Progenitor cell of endocrine pancreas (in vitro differentiated cells): ENCODE measurements around the gene SLC66A3. TPM values are rescaled to one million over a fixed set of nuclear protein-coding genes. Genes with fewer than 3 reads are reported as not detected.

Experiments used
- DNase-seq: peaks from one replicate; pipeline ENCODE4 v3.0.0; 2021; ENCODE audit warnings: low spot score; ENCODE audit not compliant: unreplicated experiment
- H3K27ac Mint-ChIP-seq: 2 replicates; pipeline ENCODE4 v1.8.0; 2021; ENCODE audit warnings: mild to moderate bottlenecking, moderate library complexity, mixed read lengths
- H3K27me3 Mint-ChIP-seq: 2 replicates; pipeline ENCODE4 v1.8.0; 2021; ENCODE audit warnings: mixed read lengths
- H3K36me3 Mint-ChIP-seq: 2 replicates; pipeline ENCODE4 v1.8.0; 2022; ENCODE audit warnings: mixed read lengths; ENCODE audit not compliant: insufficient read depth
- H3K4me1 Mint-ChIP-seq: 2 replicates; pipeline ENCODE4 v1.8.0; 2021; ENCODE audit warnings: low read depth, mixed read lengths
- H3K4me3 Mint-ChIP-seq: 2 replicates; pipeline ENCODE4 v1.8.0; 2021; ENCODE audit warnings: low read depth, mild to moderate bottlenecking, moderate library complexity, mixed read lengths
- H3K9me3 Mint-ChIP-seq: 2 replicates; pipeline ENCODE4 v1.8.0; 2021; ENCODE audit warnings: low read depth, mixed read lengths
- CTCF ChIP-seq: fragments of 200-600 bp; sonication (generic); IDR thresholded peaks from one replicate; pipeline ENCODE4 v1.5.0; 2021; ENCODE audit warnings: antibody characterized with exemption, mild to moderate bottlenecking; ENCODE audit not compliant: unreplicated experiment
- total RNA-seq: library from RNA; stranded (reverse); gene quantifications from 2 replicates; pipeline ENCODE4 v1.2.1, GENCODE V29; 2021

SLC66A3 gene
- total RNA-seq, 1 donor from 2014 or later, result 5.0 TPM

GRCh38 chr2:11177871-11178690 is 22.8 kb downstream of the SLC66A3 start:
- Mint-ChIP-seq H3K4me3 (no peak overlapping the region), H3K36me3 (peaks cover 3% of the 10 kb centered on the region), H3K27me3 (no peaks in the 10 kb centered on the region), H3K27ac (no peak overlapping the region), H3K4me1 (no peaks in the 10 kb centered on the region), H3K9me3 (no peaks in the 10 kb centered on the region)
- TF ChIP-seq CTCF, result no peak
- no peak for DNase-seq

GRCh38 chr2:11179196-11179595 is 23.9 kb downstream of the SLC66A3 start:
- DNase-seq, result no peak
- no peaks in the 10 kb centered on the region for H3K4me1 Mint-ChIP-seq
- H3K4me3 Mint-ChIP-seq, result no peak overlapping the region
- no peaks in the 10 kb centered on the region for H3K9me3 Mint-ChIP-seq
- H3K27me3 Mint-ChIP-seq, result no peaks in the 10 kb centered on the region
- H3K27ac Mint-ChIP-seq, result no peak overlapping the region
- TF ChIP-seq CTCF, result no peak
- peaks cover 5% of the 10 kb centered on the region for H3K36me3 Mint-ChIP-seq

GRCh38 chr2:11179899-11180298 is 24.6 kb downstream of the SLC66A3 start:
- Mint-ChIP-seq H3K4me3 (no peak overlapping the region), H3K9me3 (no peaks in the 10 kb centered on the region), H3K36me3 (peaks cover 6% of the 10 kb centered on the region), H3K4me1 (no peaks in the 10 kb centered on the region), H3K27me3 (no peaks in the 10 kb centered on the region), H3K27ac (no peak overlapping the region)
- no peak for TF ChIP-seq CTCF
- DNase-seq, result no peak

GRCh38 chr2:11180653-11181052 is 25.4 kb downstream of the SLC66A3 start:
- TF ChIP-seq CTCF, result no peak

GRCh38 chr2:11182951-11183350 is 27.7 kb downstream of the SLC66A3 start:
- H3K4me3 Mint-ChIP-seq, result no peak overlapping the region
- peaks cover 3% of the 10 kb centered on the region for H3K36me3 Mint-ChIP-seq
- no peaks in the 10 kb centered on the region for H3K4me1 Mint-ChIP-seq
- no peak overlapping the region for H3K27ac Mint-ChIP-seq
- H3K9me3 Mint-ChIP-seq, result no peaks in the 10 kb centered on the region
- TF ChIP-seq CTCF, result no peak
- no peaks in the 10 kb centered on the region for H3K27me3 Mint-ChIP-seq
- no peak for DNase-seq

More at GRCh38 chr2:11180653-11181052, 25.4 kb downstream of the SLC66A3 start:
- Mint-ChIP-seq H3K4me3 (no peak overlapping the region), H3K36me3 (peaks cover 4% of the 10 kb centered on the region), H3K4me1 (no peaks in the 10 kb centered on the region), H3K9me3 (no peaks in the 10 kb centered on the region), H3K27me3 (no peaks in the 10 kb centered on the region), H3K27ac (no peak overlapping the region)
- DNase-seq, result no peak
